GM19455 (cell line): ENCODE results near the gene ACTA1.
"Not testable (repeated sequence)": the region's sequence is repeated elsewhere in the genome, so short reads cannot be mapped to it uniquely, and the experiment has no call there.

Source experiments
- ATAC-seq: cut with Tn5 transposase; IDR thresholded peaks from one replicate; pipeline ENCODE4 v1.9.1; 2021; ENCODE audit not compliant: unreplicated experiment

Gene ACTA1

GRCh38 chr1:229434005-229434640 is at the start of gene ACTA1:
TSS of gene ACTA1 (minus strand) at chr1:229434094. CDS start at chr1:229433115, 979 bp downstream.
- no peak for ATAC-seq

GRCh38 chr1:229482511-229482910 is 48.6 kb upstream of the ACTA1 start:
- ATAC-seq, result no peak

- no peak for ATAC-seq
Measured at GRCh38 chr1:229480495-229480894, 46.6 kb upstream of the ACTA1 start.

GRCh38 chr1:229479660-229480399 is 45.9 kb upstream of the ACTA1 start:
- ATAC-seq, result peak; percentile 70

- ATAC-seq, result peak; percentile 67
Measured at GRCh38 chr1:229478852-229479251, 45.0 kb upstream of the ACTA1 start.

- ATAC-seq, result not testable (repeated sequence)
Measured at GRCh38 chr1:229475859-229476258, 42.0 kb upstream of the ACTA1 start.

- no peak for ATAC-seq
Measured at GRCh38 chr1:229474509-229474908, 40.6 kb upstream of the ACTA1 start.

GRCh38 chr1:229471175-229471574 is 37.3 kb upstream of the ACTA1 start:
- ATAC-seq, result no peak

- ATAC-seq, result no peak
Measured at GRCh38 chr1:229470406-229471043, 36.6 kb upstream of the ACTA1 start.

- no peak for ATAC-seq
Measured at GRCh38 chr1:229466887-229467286, 33.0 kb upstream of the ACTA1 start.

- no peak for ATAC-seq
Measured at GRCh38 chr1:229464672-229465071, 30.8 kb upstream of the ACTA1 start.

- no peak for ATAC-seq
Measured at GRCh38 chr1:229461032-229461668, 27.3 kb upstream of the ACTA1 start.

- no peak for ATAC-seq
Measured at GRCh38 chr1:229459815-229460214, 25.9 kb upstream of the ACTA1 start.

- ATAC-seq, result no peak
Measured at GRCh38 chr1:229457436-229457835, 23.5 kb upstream of the ACTA1 start.

- no peak for ATAC-seq
Measured at GRCh38 chr1:229456016-229456415, 22.1 kb upstream of the ACTA1 start.

GRCh38 chr1:229454056-229454455 is 20.2 kb upstream of the ACTA1 start:
- no peak for ATAC-seq

- ATAC-seq, result no peak
Measured at GRCh38 chr1:229452956-229453801, 19.3 kb upstream of the ACTA1 start.

GRCh38 chr1:229448845-229449244 is 15.0 kb upstream of the ACTA1 start:
- no peak for ATAC-seq

- ATAC-seq, result no peak
Measured at GRCh38 chr1:229448354-229448753, 14.5 kb upstream of the ACTA1 start.

GRCh38 chr1:229447809-229448252 is 13.9 kb upstream of the ACTA1 start:
- no peak for ATAC-seq

GRCh38 chr1:229445828-229446227 is 11.9 kb upstream of the ACTA1 start:
- ATAC-seq, result no peak
